ENCODE results near the gene ASAP3. TPM values are rescaled to one million over a fixed set of nuclear protein-coding genes. Genes with fewer than 3 reads are reported as not detected.

Gene ASAP3
- total RNA-seq, 1 donor from 2014 or later, result 33.5 TPM

GRCh38 chr1:23526329-23527041, 42.5 kb upstream of the ASAP3 start:
- Mint-ChIP-seq H3K27me3 (ENCODE audit: low read depth, unreplicated experiment) (peaks cover 38% of the 10 kb centered on the region), H3K4me1 (ENCODE audit: low read depth, unreplicated experiment) (no peaks in the 10 kb centered on the region), H3K27ac (ENCODE audit: unreplicated experiment) (no peak overlapping the region), H3K36me3 (ENCODE audit: low read depth, unreplicated experiment) (peaks cover 5% of the 10 kb centered on the region), H3K4me3 (ENCODE audit: unreplicated experiment) (no peak overlapping the region), H3K9me3 (ENCODE audit: unreplicated experiment) (no peaks in the 10 kb centered on the region)
- Histone ChIP-seq H3K27me3 (ENCODE audit: insufficient read depth, low read length) (peaks cover 3% of the 10 kb centered on the region), H4K20me1 (ENCODE audit: insufficient read depth, low read length) (no peaks in the 10 kb centered on the region), H2AFZ (ENCODE audit: low read depth, low read length) (no peak overlapping the region), H3K79me2 (ENCODE audit: insufficient read depth, low read length) (no peaks in the 10 kb centered on the region), H3K4me2 (ENCODE audit: low read length) (no peak overlapping the region), H3K4me3 (ENCODE audit: insufficient read depth, low read depth, low read length) (no peak overlapping the region), H3K36me3 (ENCODE audit: insufficient read depth, low read length) (no peaks in the 10 kb centered on the region), H3K9me3 (ENCODE audit: insufficient read depth, low read depth, low read length) (no peaks in the 10 kb centered on the region), H3K27ac (ENCODE audit: low read depth, low read length) (no peak overlapping the region), H3K9ac (ENCODE audit: low read length) (no peak overlapping the region), H3K4me1 (ENCODE audit: insufficient read depth, low read length) (peaks cover 9% of the 10 kb centered on the region)
- no peak for FAIRE-seq
- DNase-seq (ENCODE audit: low read depth), result no peak
- TF ChIP-seq EZH2 (IDR thresholded peaks at IDR 0.05; ENCODE audit: insufficient read depth, low read length) (no peak), CTCF (IDR thresholded peaks at IDR 0.05; ENCODE audit: insufficient read depth, low read depth, low read length) (no peak)

- Histone ChIP-seq H3K27me3 (ENCODE audit: insufficient read depth, low read length) (peaks cover 3% of the 10 kb centered on the region), H3K36me3 (ENCODE audit: insufficient read depth, low read length) (no peaks in the 10 kb centered on the region), H4K20me1 (ENCODE audit: insufficient read depth, low read length) (no peaks in the 10 kb centered on the region), H3K4me3 (ENCODE audit: insufficient read depth, low read depth, low read length) (no peak overlapping the region), H3K27ac (ENCODE audit: low read depth, low read length) (no peak overlapping the region), H2AFZ (ENCODE audit: low read depth, low read length) (no peak overlapping the region), H3K79me2 (ENCODE audit: insufficient read depth, low read length) (no peaks in the 10 kb centered on the region), H3K4me1 (ENCODE audit: insufficient read depth, low read length) (peaks cover 6% of the 10 kb centered on the region), H3K4me2 (ENCODE audit: low read length) (no peak overlapping the region), H3K9ac (ENCODE audit: low read length) (no peak overlapping the region), H3K9me3 (ENCODE audit: insufficient read depth, low read depth, low read length) (no peaks in the 10 kb centered on the region)
- DNase-seq (ENCODE audit: low read depth) (no peak), FAIRE-seq (no peak)
- H3K4me1 Mint-ChIP-seq (ENCODE audit: low read depth, unreplicated experiment), result no peaks in the 10 kb centered on the region
- H3K9me3 Mint-ChIP-seq (ENCODE audit: unreplicated experiment), result no peaks in the 10 kb centered on the region
- H3K27ac Mint-ChIP-seq (ENCODE audit: unreplicated experiment), result no peak overlapping the region
- peaks cover 35% of the 10 kb centered on the region for H3K27me3 Mint-ChIP-seq (ENCODE audit: low read depth, unreplicated experiment)
- peaks cover 5% of the 10 kb centered on the region for H3K36me3 Mint-ChIP-seq (ENCODE audit: low read depth, unreplicated experiment)
- no peak overlapping the region for H3K4me3 Mint-ChIP-seq (ENCODE audit: unreplicated experiment)
- no peak for TF ChIP-seq CTCF (IDR thresholded peaks at IDR 0.05; ENCODE audit: insufficient read depth, low read depth, low read length)
- no peak for TF ChIP-seq EZH2 (IDR thresholded peaks at IDR 0.05; ENCODE audit: insufficient read depth, low read length)
These were observed 41.7 kb upstream of the ASAP3 start for GRCh38 chr1:23525558-23526250.
